HG03565 (cell line): ENCODE measurements around the gene LAMA4.
"Not testable (repeated sequence)": the region's sequence is repeated elsewhere in the genome, so short reads cannot be mapped to it uniquely, and the experiment has no call there.

ENCODE experiments used
- ATAC-seq: cut with Tn5 transposase; IDR thresholded peaks from one replicate; pipeline ENCODE4 v1.9.1; 2021; ENCODE audit warnings: mild to moderate bottlenecking, moderate library complexity; ENCODE audit not compliant: unreplicated experiment

LAMA4 gene

DNA sequence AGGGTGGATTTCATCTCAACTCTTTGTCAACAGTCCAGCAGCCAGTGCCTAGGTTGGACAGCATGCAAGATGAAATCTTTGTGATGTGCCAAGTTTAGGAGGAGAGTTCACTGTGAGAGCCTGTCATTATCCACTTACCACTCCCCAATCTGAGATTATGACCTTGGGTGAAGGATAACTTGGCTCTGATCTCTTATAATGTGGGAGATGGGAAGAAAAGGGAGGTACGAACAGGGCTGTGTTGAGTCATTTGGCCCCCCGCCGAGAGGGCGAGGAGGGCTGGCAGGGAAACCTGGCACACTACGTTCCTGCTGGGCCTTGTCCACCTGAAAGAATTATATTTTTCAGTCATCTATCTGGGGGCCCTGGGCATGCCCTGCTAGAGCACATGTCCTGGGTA is 35.8 kb downstream of the LAMA4 start:
- no peak for ATAC-seq

- no peak for ATAC-seq
Observed at GRCh38 chr6:112216662-112217551, 37.5 kb downstream of the LAMA4 start.

DNA sequence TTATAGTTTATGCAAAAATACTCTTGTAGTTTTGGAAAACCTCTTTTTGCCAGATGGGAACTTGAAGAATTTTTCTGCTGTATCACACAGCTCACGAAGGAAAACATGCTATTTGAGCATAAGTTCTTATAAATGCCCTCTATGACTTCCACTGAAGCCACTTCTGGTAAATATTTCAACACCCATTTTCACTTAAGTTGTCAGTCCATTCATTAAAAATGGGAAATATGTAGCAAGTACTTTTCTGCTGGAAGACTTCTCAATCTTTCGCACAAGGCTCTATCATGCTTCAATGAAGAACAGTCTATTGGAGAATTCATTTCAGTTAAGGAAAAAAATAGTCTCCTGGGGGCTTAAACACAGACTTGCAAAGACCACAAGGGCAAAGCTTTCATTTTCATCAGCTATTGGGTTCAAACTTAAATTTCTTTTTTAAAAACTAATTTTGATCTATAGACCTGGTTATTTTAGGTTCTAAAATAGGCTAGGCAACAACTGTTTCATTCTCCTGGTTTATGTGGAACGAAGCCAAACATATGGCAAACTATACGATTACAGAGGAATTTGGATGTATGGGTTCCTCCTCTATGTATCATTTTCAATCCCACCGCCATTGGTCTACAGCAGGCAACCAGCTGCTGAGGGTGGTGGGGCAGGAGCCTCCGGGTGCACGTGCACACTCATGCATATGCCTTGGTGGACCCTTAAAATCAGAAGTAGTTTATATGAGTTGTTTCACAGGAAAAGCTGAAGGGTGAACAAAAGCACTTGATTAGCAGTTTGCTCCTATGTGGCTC is 38.7 kb downstream of the LAMA4 start:
- ATAC-seq = no peak

DNA sequence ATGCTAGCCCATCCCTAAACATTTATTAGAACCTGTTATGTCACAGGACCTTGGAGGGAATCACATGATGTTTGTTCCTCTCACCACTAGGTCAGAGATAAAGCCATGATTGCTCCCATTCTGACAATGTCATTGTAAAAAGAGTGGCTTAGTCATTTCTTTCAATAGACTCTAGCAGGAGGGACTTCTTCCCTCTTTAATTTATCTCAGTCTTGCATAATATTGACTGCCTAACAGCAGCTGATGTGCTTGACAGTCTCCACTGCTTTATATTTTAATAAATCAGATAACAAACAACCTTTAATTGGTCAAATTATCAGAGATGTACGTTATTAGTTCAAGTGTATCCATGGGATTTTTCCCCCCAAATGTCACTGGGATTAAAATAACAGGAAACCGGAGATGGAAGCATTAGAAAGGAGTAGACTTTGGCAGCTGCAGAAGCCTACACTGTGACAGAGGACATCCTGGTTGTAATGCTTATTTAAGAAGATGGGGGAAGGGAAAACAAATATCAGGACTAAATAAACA is 39.6 kb downstream of the LAMA4 start:
- no peak for ATAC-seq

- ATAC-seq = no peak
Observed at GRCh38 chr6:112210852-112211251, 43.5 kb downstream of the LAMA4 start.

DNA sequence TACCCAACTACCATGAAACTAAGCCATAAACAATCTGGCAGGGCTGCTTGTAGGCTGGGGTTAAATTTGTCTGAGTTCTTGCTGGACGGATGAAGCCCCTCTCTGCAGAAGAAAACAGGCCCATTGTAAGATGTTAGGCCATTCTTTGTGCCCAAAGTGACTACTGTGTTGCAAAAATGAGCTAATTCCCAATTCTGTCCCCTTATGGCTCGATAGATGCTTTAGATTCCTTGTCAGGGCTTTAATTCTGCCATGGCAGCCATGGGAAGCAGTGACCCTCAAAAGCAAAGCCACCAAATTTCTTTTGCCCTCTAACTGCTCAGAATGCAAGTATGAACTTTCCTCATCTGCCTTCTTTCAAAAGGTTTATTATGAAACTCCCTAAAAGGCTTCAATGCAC is 45.2 kb downstream of the LAMA4 start:
- no peak for ATAC-seq

- ATAC-seq = no peak
Observed at GRCh38 chr6:112207776-112208175, 46.6 kb downstream of the LAMA4 start.

- no peak for ATAC-seq
Observed at GRCh38 chr6:112207131-112207530, 47.2 kb downstream of the LAMA4 start.

DNA sequence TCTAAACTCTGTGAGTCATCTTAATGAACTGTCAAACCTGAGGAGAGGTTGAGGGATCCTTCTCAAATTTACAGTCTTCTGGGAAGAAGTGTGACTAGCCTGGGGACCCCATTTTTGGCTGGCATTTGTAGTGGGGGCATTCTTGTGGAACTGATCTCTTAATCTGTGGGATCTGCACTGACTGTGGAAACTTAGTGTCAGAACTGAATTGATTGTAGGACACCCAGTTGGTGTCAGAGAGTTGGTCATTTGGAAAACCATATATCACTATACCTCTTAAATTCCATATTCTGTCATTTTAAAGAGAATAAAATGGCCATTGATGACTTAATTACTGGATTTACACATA is 48.3 kb downstream of the LAMA4 start:
- no peak for ATAC-seq

- no peak for ATAC-seq
Observed at GRCh38 chr6:112205427-112206109, 48.8 kb downstream of the LAMA4 start.

DNA sequence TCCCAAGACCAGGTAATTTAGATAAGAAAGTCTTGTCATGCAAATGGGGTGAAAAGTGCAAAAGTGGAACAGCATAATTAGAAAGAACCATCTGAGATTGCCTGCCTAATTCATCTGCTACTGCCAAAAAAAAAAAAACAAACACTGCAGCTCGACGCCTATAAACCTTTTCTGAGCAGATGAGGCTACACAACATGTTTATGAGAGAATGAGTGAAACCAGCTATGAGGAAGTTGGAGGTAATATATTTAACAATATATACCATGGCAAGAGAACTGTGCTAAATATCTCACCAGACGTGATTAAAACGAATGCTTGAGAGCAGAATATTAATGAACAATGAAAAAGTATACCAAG is 50.0 kb downstream of the LAMA4 start:
- ATAC-seq = no peak

DNA sequence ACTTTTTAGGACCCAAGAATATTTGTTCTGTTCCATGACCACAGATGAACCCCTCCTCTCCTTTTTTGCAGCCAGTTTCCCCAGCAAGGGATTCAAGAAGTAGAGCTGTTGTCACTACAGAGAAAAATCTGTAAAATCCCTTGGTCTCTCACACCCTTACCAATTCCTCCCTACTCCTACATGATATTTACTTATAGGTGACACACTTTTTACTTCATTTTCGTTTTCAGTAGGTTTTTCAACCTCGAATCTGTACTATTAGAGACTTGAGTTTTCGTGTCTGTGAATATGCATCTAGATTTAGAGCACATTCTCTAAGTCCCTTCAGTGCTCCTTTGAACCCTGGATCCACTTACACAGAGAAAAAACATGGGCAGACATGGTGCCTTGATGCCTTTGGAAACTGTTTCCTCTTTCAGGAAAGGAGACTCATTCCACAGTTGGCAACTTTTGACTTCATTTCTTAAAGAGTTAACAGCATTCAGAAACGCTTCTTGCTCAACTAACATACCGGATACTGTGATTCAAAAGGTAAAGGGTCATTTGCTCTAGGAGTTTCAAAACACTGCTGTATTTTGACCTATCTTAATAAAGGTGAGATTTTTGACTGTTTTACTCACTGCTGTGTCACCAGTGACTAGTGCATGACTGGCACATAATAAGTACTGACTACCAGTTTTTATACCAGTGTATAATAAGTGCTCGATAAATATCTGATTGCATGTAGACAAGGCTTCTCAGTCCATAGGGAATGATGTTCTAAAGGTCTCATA is 50.6 kb downstream of the LAMA4 start:
- no peak for ATAC-seq

DNA sequence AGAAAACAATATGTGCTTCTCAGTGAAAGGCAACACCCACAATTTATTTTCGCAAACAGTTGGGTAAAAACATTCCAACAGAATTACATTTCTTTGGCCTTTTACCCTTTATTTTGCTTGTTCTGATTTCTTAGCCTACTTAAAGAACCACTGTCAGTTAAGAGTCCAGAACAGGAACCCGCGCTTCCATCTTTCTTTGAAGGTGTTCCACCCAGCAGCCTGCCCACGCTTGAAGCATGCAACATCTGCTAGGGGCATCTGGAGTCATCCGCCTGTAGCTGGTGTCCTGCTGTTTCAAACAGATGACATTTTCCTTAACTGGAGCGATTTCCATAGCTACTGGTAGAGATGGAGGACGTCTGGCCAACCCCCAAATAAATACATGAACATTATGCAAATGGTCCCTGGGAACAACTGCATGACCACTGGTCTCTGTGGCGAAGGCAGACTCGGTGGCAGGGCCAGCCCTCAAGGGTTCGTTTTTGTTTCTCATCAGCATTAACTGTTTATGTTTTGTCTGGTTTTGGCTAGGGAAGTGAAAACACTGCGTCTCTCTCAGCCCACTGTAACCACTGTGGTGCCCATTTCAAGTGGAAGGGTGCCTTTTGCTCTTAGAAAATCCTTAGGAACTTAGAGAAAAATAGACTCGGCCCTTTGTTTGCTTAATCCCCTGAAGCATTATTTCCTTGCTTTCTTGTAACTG is 51.6 kb downstream of the LAMA4 start:
- ATAC-seq = peak; percentile 69

- ATAC-seq = not testable (repeated sequence)
Observed at GRCh38 chr6:112200185-112200914, 54.0 kb downstream of the LAMA4 start.

GRCh38 chr6:112199001-112199403 is 55.4 kb downstream of the LAMA4 start:
- no peak for ATAC-seq

- no peak for ATAC-seq
Observed at GRCh38 chr6:112198582-112198981, 55.8 kb downstream of the LAMA4 start.

DNA sequence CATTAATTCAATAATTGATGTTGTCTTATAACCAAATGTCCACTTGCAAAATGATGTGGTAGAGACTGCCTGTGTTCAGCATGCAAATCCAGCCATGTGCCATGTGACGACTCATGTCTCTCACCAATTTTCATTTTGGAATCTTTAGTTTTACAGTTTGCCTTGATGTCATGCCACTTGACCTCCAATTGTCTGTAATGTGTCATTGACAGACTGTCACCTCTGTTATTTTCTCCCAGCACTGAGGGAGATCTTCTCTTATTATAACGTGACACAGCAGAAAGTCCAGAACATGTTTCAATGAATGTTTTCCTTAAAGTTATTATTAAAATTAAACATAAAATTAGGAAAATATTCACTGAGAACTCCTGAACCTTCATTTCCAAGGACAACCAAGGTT is 56.7 kb downstream of the LAMA4 start:
- ATAC-seq = no peak

- ATAC-seq = no peak
Observed at GRCh38 chr6:112196306-112196705, 58.1 kb downstream of the LAMA4 start.

DNA sequence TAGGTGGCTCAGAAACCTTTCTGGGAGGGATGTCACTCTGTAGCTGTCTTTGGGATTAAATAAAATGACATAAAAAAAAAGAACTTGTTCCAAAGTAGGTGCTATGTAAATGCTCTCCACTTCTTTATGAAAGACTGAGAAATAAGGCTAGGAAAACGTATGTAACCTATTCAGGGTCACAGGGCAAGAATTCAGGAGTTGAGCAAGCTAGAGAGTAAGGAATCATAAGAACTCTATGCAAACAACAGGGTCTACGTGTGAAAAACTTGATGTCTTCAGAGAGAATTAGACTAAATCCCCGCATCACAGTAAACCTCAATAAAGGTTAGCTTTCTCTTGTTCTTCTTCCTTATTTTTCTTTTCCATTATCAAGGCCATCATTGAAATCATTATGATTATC is 59.2 kb downstream of the LAMA4 start:
- no peak for ATAC-seq
